ENCODE data around the gene FBXL15. TPM values are rescaled to one million over a fixed set of nuclear protein-coding genes. Genes with fewer than 3 reads are reported as not detected.

FBXL15 gene
- total RNA-seq, 1 donor from 2014 or later, result 9.1 TPM

DNA sequence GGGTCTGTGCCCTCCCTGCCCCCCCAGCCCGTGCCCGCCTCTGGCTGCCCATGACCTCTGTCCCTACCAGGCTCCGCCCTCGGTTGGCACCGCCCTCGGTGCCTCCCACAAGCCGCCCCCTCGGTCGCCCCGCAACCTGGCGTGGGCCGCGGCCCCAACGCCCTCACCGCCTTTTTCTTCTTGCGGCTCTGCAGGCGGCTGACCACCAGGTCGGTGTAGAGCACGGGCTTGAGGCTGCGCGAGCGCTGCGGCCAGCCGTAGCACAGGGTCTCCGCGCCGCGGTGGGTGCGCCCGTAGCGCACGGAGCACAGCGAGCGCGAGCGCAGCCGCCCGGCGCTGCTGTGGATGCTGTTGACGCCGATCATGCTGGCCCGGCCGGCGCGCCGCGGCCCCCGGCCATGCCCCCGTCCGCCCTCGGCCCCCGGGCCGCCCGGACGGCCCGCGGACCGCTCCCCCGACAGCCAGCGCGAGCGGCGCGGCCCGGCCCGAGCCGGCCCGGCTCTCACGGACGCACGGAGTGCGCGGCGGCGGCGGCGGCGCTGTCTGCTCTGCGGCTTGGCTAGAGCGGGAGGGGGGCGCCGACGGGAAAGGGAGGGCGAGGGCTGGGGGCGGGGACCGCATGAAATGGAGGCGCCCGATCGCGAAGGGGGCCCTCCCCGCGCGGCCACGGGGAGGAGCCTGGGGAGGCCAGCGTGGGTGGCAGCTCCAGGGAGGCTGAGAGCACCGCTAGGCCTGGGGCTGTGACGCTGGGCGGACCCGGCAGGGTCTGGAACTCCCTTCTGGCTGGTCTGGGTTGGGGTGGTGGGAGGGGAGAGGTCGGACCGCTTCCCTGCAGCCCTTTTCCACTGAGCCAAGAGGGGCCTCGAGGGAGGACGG lies 11.7 kb upstream of the FBXL15 start:
- intact Hi-C loops (cut with micrococcal nuclease), result no loop called here
- no peak for DNase-seq
- peak; percentile 39 for ATAC-seq

GRCh38 chr10:102409604-102410428 lies 10.8 kb upstream of the FBXL15 start:
- intact Hi-C loops (cut with micrococcal nuclease), result no loop called here
- DNase-seq (no peak), ATAC-seq (no peak)

GRCh38 chr10:102410429-102411073 lies 10.1 kb upstream of the FBXL15 start:
- DNase-seq (no peak), ATAC-seq (peak; percentile 23)
- intact Hi-C loops (cut with micrococcal nuclease), result no loop called here

DNA sequence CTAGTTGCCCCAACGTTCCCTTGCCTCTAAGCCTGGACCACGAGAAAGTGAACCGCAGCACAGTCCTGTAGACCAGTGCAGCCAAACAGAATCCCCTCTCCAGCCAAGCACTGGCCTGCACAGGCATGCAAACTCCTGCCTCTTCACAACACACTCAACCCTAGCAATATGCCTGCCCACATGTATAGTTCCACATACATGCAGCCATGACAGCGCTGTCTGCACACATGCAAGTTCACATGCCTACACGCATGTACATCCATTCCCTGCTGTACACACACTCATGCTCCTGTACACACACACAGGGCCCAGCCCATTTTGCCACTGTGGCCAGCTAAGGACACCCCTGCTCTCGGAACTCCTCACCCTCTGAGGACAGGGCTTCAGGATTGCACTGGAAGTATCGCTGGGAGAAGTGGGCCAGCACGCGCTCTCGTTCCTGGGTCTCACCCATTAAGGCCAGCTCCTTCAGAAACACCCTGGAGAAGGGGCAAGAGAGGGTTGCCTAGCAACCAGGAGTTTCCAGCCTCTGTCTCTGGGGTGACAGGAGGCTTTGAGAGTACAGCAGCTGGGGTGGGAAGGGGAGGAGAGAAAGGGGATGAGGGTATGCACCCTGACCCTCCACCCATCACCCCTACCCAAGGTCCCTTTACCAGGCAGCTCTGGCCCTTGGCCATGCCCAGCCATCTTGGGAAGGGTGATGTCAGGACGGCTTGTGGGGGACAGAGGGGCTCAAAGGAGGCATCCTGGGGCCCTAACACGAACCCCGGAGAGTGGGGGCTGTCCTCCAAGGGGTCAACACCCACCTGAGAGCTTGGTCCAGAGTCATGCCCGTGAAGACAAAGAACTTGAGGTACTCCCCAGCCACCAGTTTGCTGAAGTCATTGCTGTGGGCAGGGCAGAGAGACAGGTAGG lies 9.0 kb upstream of the FBXL15 start:
- DNase-seq, result no peak
- ATAC-seq, result no peak
- intact Hi-C loops (cut with micrococcal nuclease), result no loop called here

DNA sequence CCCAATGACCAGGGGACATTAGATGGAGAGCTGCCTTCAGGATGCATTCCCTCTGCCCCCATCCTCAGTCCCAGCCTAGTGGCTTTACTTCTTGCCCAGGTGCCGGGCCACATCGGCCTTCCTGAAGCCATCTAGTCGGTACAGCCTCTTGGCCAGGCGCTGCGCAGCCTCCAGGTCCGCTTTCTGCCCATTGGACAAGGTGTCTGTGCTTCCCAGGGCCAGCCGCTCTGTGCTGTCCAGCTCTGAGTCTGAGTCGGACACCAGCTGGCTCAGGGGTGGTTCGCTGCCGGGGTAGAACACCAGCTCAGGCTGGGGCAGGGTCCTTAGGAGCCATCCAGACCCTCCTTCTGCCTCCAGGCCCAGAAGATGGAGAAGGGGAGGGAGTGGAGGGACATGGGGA lies 8.3 kb upstream of the FBXL15 start:
- ATAC-seq, result no peak
- no peak for DNase-seq
- intact Hi-C loops (cut with micrococcal nuclease), result no loop called here

DNA sequence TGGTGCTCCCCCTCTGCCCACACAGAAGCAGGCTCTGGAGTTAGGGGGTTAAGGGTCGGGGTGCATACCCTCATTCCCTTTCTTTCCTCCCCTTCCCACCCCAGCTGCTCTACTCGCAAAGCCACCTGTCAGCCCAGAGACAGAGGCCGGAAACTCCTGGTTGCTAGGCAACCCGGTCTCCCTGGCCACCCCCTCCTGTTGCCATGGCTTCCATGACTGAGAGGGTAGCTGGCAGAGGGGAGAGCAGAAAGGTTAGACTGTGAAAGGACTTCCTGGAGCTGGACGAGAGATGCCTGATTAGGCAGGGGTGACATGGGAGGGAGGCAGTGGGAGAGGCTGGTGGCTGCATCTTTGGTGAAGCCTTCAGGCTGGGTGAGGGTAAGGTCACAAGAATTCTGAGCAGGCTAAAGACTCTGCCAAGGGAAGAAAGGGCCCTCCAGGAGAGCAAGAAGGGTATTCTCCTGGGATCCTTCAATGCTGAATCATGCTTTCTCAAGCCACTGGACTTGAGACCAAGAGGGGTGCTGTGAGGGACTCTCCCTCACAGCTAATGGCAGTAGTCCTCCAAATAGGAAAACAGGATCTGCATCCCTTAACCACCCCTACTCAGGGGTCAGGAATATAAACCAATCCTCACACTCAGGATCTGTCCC lies 7.5 kb upstream of the FBXL15 start:
- DNase-seq, result no peak
- no peak for ATAC-seq
- intact Hi-C loops (cut with micrococcal nuclease), result no loop called here

DNA sequence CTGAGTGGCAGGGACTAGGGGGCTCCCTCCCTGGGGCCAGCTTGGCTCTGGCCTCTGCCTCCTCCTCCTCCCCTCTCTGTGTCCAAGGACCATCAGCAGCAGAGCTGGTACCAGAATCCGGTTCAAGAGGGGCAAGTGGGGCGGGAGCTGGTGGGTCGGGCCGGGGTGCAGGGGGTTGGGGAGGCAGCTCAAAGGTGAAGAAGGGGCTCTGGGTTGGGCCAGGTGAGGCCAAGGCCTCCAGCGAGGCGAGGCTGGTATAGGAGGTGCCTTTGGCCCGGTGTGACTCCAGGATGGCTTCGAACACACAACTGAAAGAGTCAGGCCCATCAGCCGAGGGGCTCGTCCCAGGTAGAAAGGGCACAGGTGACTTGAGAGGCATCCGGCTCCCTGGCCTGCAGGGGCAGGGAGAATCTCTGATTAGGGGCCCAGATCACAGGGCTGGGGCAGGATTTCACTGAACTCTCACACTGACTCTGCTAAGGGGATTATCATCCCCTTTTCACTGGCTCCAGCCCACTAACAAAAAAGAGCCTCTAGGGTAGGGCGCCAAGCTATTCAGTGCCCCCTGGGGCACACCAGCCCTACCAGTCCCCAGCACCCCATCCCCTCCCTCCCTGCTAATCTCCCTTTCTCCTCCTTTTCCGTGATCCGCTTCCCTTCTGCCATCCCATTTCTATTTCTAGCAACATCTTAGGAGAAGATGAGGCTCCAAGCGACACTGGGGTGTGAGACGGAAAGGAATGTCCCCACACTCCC lies 6.7 kb upstream of the FBXL15 start:
- DNase-seq (no peak), ATAC-seq (no peak)
- intact Hi-C loops (cut with micrococcal nuclease), result no loop called here

DNA sequence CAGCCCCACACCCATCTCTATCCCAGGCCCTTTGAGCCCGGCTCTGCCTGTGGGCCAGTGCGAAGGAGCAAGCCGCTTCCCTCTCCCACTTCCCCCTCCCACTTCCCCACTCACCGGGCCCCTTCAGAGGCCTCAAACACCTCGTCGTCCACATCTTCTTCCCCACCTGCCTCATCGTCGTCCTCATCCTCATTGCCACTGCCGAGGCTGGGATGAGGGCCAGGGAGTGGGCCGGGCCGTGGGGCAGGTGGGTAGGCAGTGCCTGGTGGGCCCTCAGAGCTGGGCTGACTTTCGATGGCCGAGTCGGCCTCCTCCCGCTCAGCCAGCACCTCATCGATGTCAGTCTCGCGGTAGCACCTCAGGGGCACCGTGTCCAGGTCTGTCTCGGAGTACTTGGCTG lies 5.9 kb upstream of the FBXL15 start:
- intact Hi-C loops (cut with micrococcal nuclease), result no loop called here
- DNase-seq (no peak), ATAC-seq (no peak)

DNA sequence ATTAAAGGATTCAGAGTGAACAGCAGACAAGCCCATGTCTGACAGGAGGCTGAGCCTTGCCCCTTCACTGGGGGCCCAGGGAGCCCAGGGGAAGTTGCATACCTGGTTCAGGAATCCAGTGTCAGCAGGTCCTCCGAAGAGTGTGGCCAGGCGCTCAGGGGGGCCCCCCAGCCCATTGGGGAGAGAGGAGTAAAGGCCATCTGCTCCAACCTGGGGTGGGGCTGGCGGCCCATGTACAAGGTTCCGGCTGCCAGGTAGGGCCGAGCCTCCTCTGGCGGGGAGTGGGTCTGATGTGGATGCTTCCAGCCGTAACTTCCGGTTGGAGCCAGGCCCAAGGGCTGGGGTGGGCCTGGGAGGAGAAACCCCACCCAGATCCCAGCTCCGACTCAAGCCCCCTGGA lies 4.4 kb upstream of the FBXL15 start:
- DNase-seq (no peak), ATAC-seq (no peak)
- intact Hi-C loops (cut with micrococcal nuclease), result no loop called here

DNA sequence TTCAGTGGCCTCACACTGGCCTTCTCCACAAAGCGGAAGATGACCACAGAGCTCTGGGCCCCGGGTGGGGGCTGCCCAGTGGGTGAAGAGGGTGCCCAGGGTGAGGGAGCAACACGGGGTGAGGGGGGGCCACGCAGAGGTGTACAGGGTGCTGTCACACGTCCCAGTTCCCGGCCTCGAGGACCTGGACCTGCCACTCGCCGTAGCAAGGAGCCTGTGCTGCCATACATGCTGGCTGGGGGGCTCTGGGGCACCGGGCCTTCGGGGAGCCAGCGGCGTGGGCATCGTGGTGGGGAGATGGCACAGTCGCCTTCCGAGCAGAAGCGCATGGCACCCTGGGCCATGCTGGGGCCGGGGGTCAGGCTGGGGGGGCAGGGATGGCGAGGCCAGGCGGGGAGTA lies 3.9 kb upstream of the FBXL15 start:
- ATAC-seq, result no peak
- intact Hi-C loops (cut with micrococcal nuclease), result no loop called here
- no peak for DNase-seq

- no peak for ATAC-seq
- no peak for DNase-seq
- intact Hi-C loops (cut with micrococcal nuclease), result no loop called here
These were observed 1.9 kb upstream of the FBXL15 start, which contains the start of gene PSD for GRCh38 chr10:102418622-102419268. Gene PSD (minus strand): TSS chr10:102418785. CDS start chr10:102417038, 1,747 bp downstream.

- DNase-seq (peak; percentile 75), ATAC-seq (peak; percentile 17)
- intact Hi-C loops (cut with micrococcal nuclease), result no loop called here
These were observed 1.1 kb upstream of the FBXL15 start for GRCh38 chr10:102419269-102420180.

DNA sequence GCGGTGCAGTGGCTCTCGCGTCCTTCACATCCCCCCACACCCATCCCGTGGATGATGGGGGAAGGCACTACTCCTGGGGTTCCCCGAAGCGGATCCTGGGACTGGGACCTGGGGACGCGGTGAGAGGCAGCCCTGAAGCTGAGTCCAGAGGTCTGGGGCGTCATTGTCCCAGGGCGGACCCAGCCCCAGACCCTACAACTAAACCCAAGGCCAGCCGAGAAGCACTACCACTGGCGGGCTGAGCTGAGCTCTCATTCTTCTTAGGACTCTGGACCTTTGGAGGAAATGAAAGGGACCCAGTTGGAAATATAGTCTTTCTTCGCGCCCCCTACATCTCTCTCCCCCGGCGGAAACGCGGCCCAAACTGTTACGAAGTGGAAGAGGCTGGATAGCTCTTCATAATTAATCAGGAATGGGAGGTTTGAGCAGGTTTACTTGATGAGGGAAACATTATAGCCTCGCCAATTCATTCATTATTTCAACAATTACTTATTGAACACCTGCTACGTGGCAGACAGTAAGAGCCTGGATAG lies 389 bp upstream of the FBXL15 start:
- no peak for ATAC-seq
- no peak for DNase-seq
- intact Hi-C loops (cut with micrococcal nuclease), result no loop called here

DNA sequence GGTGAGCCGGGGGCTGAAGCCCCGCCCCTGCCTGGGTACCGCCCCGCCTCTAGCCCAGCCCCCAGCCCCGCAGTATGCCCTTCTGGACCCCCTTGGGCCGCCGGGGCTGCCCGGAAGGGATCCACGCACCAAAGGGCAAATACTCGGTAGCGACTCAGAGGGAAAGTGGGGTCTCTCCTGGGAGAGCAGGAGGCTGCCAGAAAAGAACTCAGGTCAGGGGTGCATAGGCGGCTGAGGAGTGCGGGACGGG lies 796 bp downstream of the FBXL15 start:
- DNase-seq (no peak), ATAC-seq (no peak)
- intact Hi-C loops (cut with micrococcal nuclease), result no loop called here

- intact Hi-C loops (cut with micrococcal nuclease), result no loop called here
- peak; percentile 49 for DNase-seq
These were observed 1.3 kb downstream of the FBXL15 start for GRCh38 chr10:102421757-102422512.

More at GRCh38 chr10:102421757-102422512, 1.3 kb downstream of the FBXL15 start:
- peak; percentile 12 for ATAC-seq

Measured in left ventricle myocardium superior (tissue), 1 donor.